ENCODE measurements around the gene ZNF44.

ZNF44 gene

DNA sequence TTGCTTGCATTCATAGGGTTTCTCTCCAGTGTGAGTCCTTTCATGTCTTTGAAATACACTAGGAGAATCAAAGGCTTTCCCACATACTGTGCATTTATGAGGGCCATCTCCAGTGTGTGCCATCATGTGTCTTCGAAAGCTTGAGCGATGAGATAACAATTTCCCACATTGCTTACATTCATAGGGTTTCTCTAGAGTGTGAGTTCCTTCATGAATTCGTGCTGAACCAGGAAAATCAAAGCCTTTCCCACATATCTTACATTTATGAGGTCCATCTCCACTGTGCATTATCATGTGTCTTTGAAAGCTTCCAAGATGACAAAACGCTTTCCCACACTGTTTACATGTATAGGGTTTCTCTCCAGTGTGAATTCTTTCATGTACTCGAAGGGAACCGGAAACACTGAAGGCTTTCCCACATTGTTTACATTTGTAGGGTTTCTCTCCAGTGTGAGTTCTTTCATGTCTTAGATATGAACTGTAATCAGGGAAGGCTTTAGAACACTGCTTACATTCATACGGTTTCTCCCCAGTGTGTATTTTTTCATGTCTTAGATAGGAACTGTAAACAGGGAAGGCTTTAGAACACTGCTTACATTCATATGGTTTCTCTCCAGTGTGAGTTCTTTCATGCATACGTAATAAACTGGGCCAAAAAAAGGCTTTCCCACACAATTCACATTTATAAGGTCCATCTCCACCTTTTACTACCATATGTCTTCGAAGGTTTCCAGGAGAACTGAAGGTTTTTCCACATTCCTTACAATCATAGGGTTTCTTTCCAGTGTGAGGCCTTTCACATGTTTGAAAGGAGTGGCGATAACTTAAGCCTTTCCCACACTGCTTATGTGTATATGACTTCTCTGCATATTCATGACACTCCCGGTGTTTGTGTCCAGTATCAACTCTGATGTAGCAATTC is 21.4 kb downstream of the ZNF44 start:
- no CpG with 5 or more reads among the region's 11 CpGs for WGBS (ENCODE audit: extremely low coverage, insufficient coverage, insufficient read length)
- no peak overlapping the region for H3K18ac ChIP-seq (ENCODE audit: low read length)
- H3K4me2 ChIP-seq (ENCODE audit: low read length): no peak overlapping the region

DNA sequence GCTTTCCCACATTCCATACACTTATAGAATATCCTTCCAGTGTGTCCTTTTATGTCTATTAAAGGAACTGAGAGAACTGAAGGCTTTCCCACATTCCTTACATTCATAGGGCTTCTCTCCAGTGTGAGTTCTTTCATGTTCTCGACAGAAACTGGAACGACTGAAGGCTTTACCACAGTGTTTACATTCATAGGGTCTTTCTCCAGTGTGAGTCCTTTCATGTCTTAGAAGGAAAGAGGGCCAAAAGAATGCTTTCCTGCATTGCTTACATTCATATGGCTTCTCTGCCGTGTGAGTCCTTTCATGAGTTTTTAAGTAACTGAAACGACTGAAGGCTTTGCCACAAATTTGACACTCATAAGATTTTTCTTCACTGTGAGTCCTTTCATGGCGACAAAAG is 22.3 kb downstream of the ZNF44 start:
- Histone ChIP-seq H3K9ac (ENCODE audit: low read length) (no peak overlapping the region), H2BK120ac (ENCODE audit: insufficient read depth, low read length, poor library complexity) (no peak overlapping the region), H3K79me1 (ENCODE audit: low read length) (no peaks in the 10 kb centered on the region), H2AFZ (ENCODE audit: insufficient read depth, low read length, poor library complexity) (no peak overlapping the region), H3K4me2 (ENCODE audit: low read length) (no peak overlapping the region), H3K27ac (ENCODE audit: low read depth, low read length) (no peak overlapping the region), H2BK5ac (ENCODE audit: low read depth, low read length, poor library complexity) (no peak overlapping the region), H3K27me3 (ENCODE audit: insufficient read depth, low read length) (peaks cover 2% of the 10 kb centered on the region), H3K9me3 (ENCODE audit: insufficient read depth, low read depth, low read length) (peaks cover 27% of the 10 kb centered on the region), H3K4me1 (ENCODE audit: control insufficient read depth in 1 of 2, insufficient read depth in 2 of 2, low read length in 2 of 2) (no peaks in the 10 kb centered on the region), H4K8ac (ENCODE audit: low read depth, low read length) (no peak overlapping the region), H3K18ac (ENCODE audit: low read length) (no peak overlapping the region), H4K12ac (ENCODE audit: low read depth, low read length) (no peak overlapping the region), H3K23ac (ENCODE audit: low read length) (no peak overlapping the region), H3K4me3 (ENCODE audit: low read depth, low read length) (no peak overlapping the region), H3K36me3 (ENCODE audit: control insufficient read depth in 1 of 2, insufficient read depth in 2 of 2, low read length in 2 of 2) (peaks cover 13 to 49% of the 10 kb centered on the region in 2 experiments), H3K4ac (ENCODE audit: low read depth, low read length) (no peak overlapping the region), H3K79me2 (ENCODE audit: control insufficient read depth, insufficient read depth, low read length, poor library complexity) (no peaks in the 10 kb centered on the region), H4K91ac (ENCODE audit: low read depth, low read length) (no peak overlapping the region), H2BK12ac (ENCODE audit: low read length) (no peak overlapping the region), H2AK5ac (ENCODE audit: low read length) (no peak overlapping the region), H3K14ac (ENCODE audit: low read length) (no peak overlapping the region)
- no CpG with 5 or more reads among the region's 5 CpGs for WGBS (ENCODE audit: extremely low coverage, insufficient coverage, insufficient read length)
- no peak for DNase-seq

More for the DNA sequence above, 21.4 kb downstream of the ZNF44 start:
- Histone ChIP-seq H3K23ac (ENCODE audit: low read length) (no peak overlapping the region), H2BK5ac (ENCODE audit: low read depth, low read length, poor library complexity) (no peak overlapping the region), H2BK120ac (ENCODE audit: insufficient read depth, low read length, poor library complexity) (no peak overlapping the region), H2AFZ (ENCODE audit: insufficient read depth, low read length, poor library complexity) (no peak overlapping the region), H3K79me2 (ENCODE audit: control insufficient read depth, insufficient read depth, low read length, poor library complexity) (no peaks in the 10 kb centered on the region), H3K9me3 (ENCODE audit: insufficient read depth, low read depth, low read length) (peaks cover 31% of the 10 kb centered on the region), H3K4me1 (ENCODE audit: control insufficient read depth in 1 of 2, insufficient read depth in 2 of 2, low read length in 2 of 2) (no peaks in the 10 kb centered on the region), H3K4me3 (ENCODE audit: low read depth, low read length) (no peak overlapping the region), H4K12ac (ENCODE audit: low read depth, low read length) (no peak overlapping the region), H2AK5ac (ENCODE audit: low read length) (no peak overlapping the region), H3K4ac (ENCODE audit: low read depth, low read length) (no peak overlapping the region), H3K27me3 (ENCODE audit: insufficient read depth, low read length) (peaks cover 2% of the 10 kb centered on the region), H3K36me3 (ENCODE audit: control insufficient read depth in 1 of 2, insufficient read depth in 2 of 2, low read length in 2 of 2) (peaks cover 17 to 53% of the 10 kb centered on the region in 2 experiments), H3K79me1 (ENCODE audit: low read length) (no peaks in the 10 kb centered on the region), H4K91ac (ENCODE audit: low read depth, low read length) (no peak overlapping the region), H3K27ac (ENCODE audit: low read depth, low read length) (no peak overlapping the region), H3K9ac (ENCODE audit: low read length) (no peak overlapping the region), H4K8ac (ENCODE audit: low read depth, low read length) (no peak overlapping the region), H3K14ac (ENCODE audit: low read length) (no peak overlapping the region), H2BK12ac (ENCODE audit: low read length) (no peak overlapping the region)
- DNase-seq: no peak

- H3K79me2 ChIP-seq (ENCODE audit: control insufficient read depth, insufficient read depth, low read length, poor library complexity): no peaks in the 10 kb centered on the region
- H3K79me1 ChIP-seq (ENCODE audit: low read length): no peaks in the 10 kb centered on the region
- H4K8ac ChIP-seq (ENCODE audit: low read depth, low read length): no peak overlapping the region
- no peak overlapping the region for H3K4ac ChIP-seq (ENCODE audit: low read depth, low read length)
- no peak overlapping the region for H2BK120ac ChIP-seq (ENCODE audit: insufficient read depth, low read length, poor library complexity)
- no peak overlapping the region for H2BK5ac ChIP-seq (ENCODE audit: low read depth, low read length, poor library complexity)
- H2AK5ac ChIP-seq (ENCODE audit: low read length): no peak overlapping the region
- no peak overlapping the region for H3K23ac ChIP-seq (ENCODE audit: low read length)
- DNase-seq: no peak
- H3K27ac ChIP-seq (ENCODE audit: low read depth, low read length): no peak overlapping the region
- WGBS (ENCODE audit: extremely low coverage, insufficient coverage, insufficient read length): no CpG with 5 or more reads among the region's 2 CpGs
- H3K27me3 ChIP-seq (ENCODE audit: insufficient read depth, low read length): peaks cover 2% of the 10 kb centered on the region
- H3K4me1 ChIP-seq (ENCODE audit: control insufficient read depth in 1 of 2, insufficient read depth in 2 of 2, low read length in 2 of 2): no peaks in the 10 kb centered on the region
- H3K4me2 ChIP-seq (ENCODE audit: low read length): no peak overlapping the region
- H2AFZ ChIP-seq (ENCODE audit: insufficient read depth, low read length, poor library complexity): no peak overlapping the region
- H4K12ac ChIP-seq (ENCODE audit: low read depth, low read length): no peak overlapping the region
- peaks cover 34% of the 10 kb centered on the region for H3K9me3 ChIP-seq (ENCODE audit: insufficient read depth, low read depth, low read length)
- no peak overlapping the region for H2BK12ac ChIP-seq (ENCODE audit: low read length)
- peaks cover 13 to 41% of the 10 kb centered on the region in 2 experiments for H3K36me3 ChIP-seq (ENCODE audit: control insufficient read depth in 1 of 2, insufficient read depth in 2 of 2, low read length in 2 of 2)
- no peak overlapping the region for H3K18ac ChIP-seq (ENCODE audit: low read length)
- no peak overlapping the region for H4K91ac ChIP-seq (ENCODE audit: low read depth, low read length)
- H3K14ac ChIP-seq (ENCODE audit: low read length): no peak overlapping the region
- no peak overlapping the region for H3K9ac ChIP-seq (ENCODE audit: low read length)
- no peak overlapping the region for H3K4me3 ChIP-seq (ENCODE audit: low read depth, low read length)
Measured at GRCh38 chr19:12270854-12271253, 23.8 kb downstream of the ZNF44 start.

DNA sequence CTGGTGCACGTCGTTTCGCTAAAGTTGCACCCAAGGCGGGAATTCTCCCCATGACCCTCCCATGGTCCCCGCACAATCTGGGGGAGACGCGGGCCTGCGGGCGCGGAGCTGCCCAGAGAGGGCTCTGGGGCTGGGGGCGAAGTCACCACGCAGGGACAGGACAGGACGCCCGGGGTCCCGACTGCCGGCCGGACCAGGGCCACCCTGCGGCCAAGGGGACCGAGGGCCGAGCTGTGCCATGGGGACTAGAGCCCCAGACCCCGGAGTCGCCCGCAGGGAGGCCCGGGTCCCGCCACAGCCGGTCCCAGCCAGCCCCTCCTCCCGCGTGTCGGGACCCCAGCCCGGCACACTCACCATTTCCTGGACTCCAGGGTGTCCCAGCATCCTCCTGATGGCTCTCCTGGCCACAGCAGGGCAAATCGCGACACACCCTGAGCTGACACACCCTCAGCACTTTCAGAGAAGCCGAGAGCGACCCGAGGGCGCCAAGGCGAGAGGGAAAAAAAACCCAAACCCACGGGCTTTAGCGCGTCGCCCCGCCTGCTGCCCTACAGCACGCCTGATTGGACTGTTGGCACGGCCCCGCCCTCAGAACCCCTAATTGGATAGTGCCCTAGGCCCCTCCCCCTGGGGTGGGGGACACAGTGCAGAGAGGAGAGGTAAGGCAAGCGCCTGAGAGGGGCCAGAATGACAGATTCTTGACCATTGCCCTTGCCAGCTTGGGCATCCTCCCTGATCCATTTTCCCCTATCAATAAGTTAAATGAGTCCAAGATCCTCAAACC is 28.6 kb downstream of the ZNF44 start:
- no CpG with 5 or more reads among the region's 46 CpGs for WGBS (ENCODE audit: extremely low coverage, insufficient coverage, insufficient read length)
- Histone ChIP-seq H3K4me2 (ENCODE audit: low read length) (no peak overlapping the region), H3K18ac (ENCODE audit: low read length) (no peak overlapping the region), H3K4ac (ENCODE audit: low read depth, low read length) (no peak overlapping the region), H2BK120ac (ENCODE audit: insufficient read depth, low read length, poor library complexity) (no peak overlapping the region), H3K36me3 (ENCODE audit: control insufficient read depth in 1 of 2, insufficient read depth in 2 of 2, low read length in 2 of 2) (peaks cover 0 to 9% of the 10 kb centered on the region in 2 experiments), H2AFZ (ENCODE audit: insufficient read depth, low read length, poor library complexity) (no peak overlapping the region), H4K91ac (ENCODE audit: low read depth, low read length) (no peak overlapping the region), H3K79me1 (ENCODE audit: low read length) (no peaks in the 10 kb centered on the region), H4K8ac (ENCODE audit: low read depth, low read length) (no peak overlapping the region), H2AK5ac (ENCODE audit: low read length) (no peak overlapping the region), H3K27ac (ENCODE audit: low read depth, low read length) (no peak overlapping the region), H3K4me1 (ENCODE audit: control insufficient read depth in 1 of 2, insufficient read depth in 2 of 2, low read length in 2 of 2) (no peaks in the 10 kb centered on the region), H3K9me3 (ENCODE audit: insufficient read depth, low read depth, low read length) (peaks cover 32% of the 10 kb centered on the region), H3K23ac (ENCODE audit: low read length) (no peak overlapping the region), H2BK5ac (ENCODE audit: low read depth, low read length, poor library complexity) (no peak overlapping the region), H4K12ac (ENCODE audit: low read depth, low read length) (no peak overlapping the region), H3K4me3 (ENCODE audit: low read depth, low read length) (no peak overlapping the region), H3K27me3 (ENCODE audit: insufficient read depth, low read length) (no peaks in the 10 kb centered on the region), H2BK12ac (ENCODE audit: low read length) (no peak overlapping the region), H3K9ac (ENCODE audit: low read length) (no peak overlapping the region), H3K14ac (ENCODE audit: low read length) (no peak overlapping the region), H3K79me2 (ENCODE audit: control insufficient read depth, insufficient read depth, low read length, poor library complexity) (no peaks in the 10 kb centered on the region)
- no peak for DNase-seq

All from trophoblast cell (in vitro differentiated cells and primary cell).